GM18520 (cell line): ENCODE measurements around the gene FANCG.

ENCODE experiments used
- ATAC-seq: cut with Tn5 transposase; IDR thresholded peaks from one replicate; pipeline ENCODE4 v1.9.1; 2021; ENCODE audit not compliant: unreplicated experiment

The FANCG gene

DNA sequence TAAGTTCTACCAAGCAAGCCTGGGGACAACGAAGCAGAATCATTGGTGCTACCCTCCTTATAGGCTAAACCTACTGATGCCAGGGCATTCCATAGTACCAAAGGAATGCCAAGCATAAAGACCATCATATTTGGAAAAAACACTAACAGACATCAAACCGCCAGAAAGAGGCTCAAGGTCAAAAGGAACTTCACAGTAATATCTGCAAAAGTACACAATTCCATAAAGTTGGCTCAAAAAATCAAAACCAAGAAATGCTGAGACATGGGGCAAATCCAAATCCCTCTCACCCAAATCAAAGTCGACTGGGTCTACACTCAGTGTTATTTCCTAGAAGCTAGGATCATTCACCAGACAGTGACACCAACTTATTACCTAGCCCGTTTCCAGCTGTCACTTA, 10.7 kb downstream of the FANCG start:
- ATAC-seq: no peak

DNA sequence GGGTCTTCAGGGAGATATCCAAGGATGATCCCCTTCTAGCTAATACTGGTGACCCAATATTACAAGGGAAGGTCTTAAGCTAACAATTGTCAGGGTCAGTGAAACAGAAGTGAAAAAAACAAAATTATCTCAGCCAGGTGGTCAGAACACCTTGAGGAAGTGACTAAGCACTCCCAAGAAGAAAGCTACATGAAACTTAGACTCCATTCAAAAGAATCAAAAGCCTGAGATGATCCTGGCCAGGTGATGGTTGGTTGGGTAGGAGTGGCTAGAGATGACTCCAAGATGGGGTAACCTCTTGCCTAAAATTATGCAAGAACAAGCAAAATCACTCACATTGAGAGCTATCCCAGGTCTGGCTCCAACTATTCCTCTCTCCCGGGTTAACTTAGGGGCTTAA, 12.7 kb downstream of the FANCG start:
- ATAC-seq: no peak

- no peak for ATAC-seq
Measured at GRCh38 chr9:35060548-35061207, 19.1 kb downstream of the FANCG start.

DNA sequence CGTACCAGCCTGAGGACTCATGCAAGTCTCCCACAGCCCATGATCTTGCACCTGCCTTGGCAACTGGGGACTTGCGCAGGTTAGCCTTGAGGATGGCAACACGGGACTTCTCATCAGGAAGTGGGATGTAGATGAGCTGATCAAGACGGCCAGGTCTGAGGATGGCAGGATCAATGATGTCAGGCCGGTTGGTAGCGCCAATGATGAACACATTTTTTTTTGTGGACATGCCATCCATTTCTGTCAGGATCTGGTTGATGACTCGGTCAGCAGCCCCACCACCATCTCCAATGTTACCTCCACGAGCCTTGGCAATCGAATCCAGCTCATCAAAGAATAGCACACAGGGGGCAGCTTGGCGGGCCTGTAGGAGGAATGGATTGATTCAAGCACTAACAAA, 20.3 kb downstream of the FANCG start:
- no peak for ATAC-seq

DNA sequence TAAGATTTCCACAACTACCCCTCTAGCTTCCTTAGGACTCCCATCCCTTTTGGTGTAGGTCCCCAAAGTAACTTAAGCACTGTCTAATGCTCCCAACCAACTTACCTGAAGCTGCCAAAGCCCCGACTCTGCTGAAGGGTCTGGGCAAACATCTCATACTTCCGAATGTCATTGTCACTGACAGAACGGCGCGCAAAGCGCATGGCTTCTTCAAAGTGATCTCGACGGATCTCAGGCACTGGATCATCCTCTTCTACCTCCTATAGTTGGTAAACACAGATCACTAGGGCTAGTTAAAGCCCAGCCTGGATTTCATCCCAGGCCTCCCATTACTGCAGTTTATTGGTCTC, 22.5 kb downstream of the FANCG start:
- no peak for ATAC-seq

DNA sequence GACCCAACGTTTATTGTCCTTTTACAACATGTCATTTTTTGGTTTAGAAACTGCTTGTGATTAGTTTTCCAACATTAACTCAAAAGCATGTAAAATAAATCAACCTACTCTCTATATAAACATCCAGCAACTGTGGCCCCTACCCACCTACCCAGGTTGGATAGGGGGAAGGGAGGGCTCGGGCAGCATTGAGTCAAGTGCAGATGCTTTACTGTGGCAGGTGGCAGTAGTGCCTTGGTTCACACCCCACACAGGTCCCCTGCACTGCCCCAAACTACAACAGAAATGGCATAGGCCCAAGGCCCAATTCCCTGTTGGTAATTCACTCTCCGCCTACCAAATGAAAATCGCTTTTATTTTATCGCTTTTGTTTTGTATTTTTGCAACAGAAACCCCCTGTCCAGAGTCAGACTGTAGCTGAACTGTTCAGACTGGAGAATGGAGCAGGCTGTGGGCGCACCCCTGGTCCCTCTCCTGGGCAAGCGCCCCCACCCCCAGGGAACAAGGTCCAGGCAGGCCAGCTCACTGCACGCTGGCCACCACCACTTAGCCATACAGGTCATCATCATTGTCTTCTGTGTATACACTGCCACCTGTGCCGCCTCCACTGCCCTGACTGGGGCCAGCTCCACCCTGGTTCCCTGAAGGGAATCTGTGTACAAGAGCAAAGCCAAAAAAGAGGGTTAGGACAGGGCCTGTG, 23.0 kb downstream of the FANCG start:
- ATAC-seq: no peak

GRCh38 chr9:35054871-35055644, 24.7 kb downstream of the FANCG start:
- no peak for ATAC-seq

DNA sequence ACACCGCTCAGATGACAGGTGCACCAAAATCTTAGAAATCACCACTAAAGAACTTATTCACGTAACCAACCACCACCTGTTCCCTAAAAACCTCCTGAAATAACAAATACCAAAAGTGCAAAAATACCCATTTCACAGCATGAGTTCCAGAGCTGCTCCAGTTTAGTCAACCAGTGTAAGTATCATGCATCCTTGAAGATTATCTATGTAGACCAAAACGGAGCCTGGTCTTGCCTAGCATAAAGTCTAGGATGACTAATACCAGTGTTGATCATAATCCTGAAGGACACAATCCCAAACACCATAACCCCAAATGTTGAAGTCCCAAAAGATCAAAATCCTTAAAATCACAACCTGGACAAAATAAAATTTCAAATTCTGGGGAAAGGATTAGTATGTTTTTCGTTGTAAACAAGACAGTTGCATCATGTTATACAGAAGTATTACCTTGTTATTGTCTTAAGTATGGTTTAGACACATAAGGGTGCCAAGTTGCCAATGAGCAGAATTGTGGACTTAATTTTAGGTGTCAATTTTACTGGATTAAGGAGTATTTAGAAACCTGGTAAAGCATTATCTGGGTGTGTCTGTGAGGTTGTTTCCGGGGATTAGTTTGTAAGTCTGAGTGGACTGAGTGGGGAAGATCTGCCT, 25.4 kb downstream of the FANCG start:
- no peak for ATAC-seq

GRCh38 chr9:35051069-35051967, 28.4 kb downstream of the FANCG start:
- ATAC-seq: no peak

GRCh38 chr9:35048511-35048910, 31.2 kb downstream of the FANCG start:
- no peak for ATAC-seq

DNA sequence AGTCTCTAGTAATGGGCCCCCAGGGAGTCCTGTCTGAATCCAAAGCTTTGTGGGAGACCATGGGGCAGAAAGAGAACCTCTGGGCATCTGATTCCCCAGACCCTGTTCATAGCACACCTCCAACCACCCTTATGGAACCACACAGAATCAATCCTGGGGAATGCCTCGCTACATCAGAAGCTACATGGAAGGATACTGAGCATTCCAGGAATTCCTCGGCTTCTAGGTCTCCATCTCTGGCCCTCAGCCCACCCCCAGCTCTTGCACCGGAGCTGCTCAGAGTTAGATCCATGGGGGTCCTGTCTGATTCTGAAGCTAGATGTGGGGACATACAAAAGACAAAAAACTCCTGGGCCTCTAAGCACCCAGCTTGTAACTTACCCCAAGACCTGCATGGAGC, 35.7 kb downstream of the FANCG start:
- ATAC-seq: no peak

DNA sequence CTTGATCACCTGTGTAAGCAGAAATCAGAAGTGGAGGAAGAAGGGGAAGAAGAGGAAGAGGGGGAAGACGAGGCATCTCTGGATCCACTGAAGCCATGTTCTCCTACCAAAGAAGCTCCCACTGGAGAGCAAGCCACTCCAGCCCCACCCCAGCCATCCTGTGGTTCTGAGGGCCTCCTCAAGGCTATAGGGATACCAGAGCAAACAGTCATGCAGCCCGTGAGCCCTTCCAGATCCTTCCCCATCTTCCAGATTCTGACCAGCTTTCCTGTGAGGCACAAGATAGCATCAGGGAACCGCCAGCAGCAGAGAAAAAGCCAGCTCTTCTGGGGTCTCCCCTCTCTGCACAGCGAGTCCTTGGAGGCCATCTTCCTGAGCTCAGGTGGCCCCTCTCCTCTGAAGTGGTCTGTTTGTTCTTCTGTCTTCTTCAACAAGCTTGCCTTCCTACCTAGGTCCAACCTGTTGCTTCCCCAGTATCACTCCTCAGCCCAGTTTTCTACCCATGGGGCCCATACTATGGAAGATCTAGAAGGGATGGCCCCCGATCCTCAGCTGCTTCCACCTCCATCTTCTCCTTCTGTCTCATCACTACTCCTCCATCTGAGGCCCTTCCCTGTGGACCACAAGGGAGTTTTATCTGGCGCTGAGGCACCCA, 36.7 kb downstream of the FANCG start:
- no peak for ATAC-seq

DNA sequence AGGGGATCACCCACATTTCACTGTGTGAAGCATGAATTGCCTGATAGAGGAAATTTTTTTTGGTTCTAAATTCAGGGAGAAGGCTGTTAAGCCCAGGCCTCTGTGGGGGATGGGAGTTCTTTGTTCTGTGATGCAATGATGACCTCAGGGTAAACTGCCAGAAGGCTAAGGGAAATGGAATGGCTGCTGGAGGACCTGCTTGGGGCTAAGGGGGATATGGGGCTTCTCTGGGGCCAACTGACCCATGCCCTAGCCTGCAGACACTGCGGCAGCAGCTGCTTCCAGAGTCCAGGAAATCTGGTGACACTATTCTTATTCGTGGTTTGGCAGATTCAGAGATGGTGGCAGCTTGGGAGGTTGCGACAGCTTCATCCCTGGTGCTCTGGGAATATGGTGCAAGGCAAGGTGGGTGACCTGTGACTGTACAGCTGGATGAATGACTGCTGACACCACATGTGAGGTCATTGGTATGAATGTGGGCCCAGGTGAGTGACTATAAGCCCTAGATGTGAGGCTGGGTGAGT, 37.6 kb downstream of the FANCG start:
- no peak for ATAC-seq

DNA sequence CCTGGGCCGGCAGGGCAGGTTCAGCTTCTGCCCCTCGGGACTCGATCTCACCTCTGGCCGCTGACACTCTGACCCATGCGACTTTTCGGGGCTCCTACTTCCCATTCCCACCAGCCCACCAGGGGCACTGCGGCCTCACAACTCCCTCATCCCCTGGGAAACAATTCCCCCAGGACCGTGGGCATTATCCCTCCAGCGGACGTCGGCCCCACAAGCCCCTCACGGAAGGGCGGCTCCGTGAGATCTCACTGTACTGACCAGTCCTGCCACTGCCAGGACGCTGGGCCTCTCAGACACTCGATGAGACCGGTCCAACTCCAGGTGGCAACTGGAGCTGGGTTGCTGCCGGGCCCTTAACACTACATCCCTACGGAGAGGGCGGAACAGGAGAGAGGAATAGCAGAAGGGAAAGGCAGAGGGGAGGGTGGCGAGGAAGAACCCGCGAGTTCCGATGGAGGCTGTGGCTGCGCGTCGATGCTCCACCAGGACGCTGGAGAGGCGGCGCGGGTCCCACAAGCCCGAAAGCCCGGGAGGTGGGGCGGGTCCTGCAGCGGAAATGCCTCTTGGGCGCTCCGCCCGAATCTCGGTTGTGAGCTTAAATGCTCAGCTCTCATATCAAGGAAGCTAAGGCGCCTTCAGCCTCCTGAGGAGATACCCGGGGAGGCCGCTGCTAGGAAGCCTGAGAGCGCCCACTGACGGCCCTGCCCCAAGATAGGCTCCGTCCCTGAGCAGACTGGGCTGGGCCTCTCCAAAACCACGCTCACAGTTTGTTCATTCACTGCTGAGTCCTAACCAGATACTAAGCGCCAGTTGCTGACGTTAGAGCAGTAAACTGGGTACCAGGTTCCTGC, 43.7 kb downstream of the FANCG start:
- no peak for ATAC-seq

- ATAC-seq: no peak
Measured at GRCh38 chr9:35033101-35033500, 46.6 kb downstream of the FANCG start.

GRCh38 chr9:35029852-35030251, 49.9 kb downstream of the FANCG start:
- ATAC-seq: no peak

- ATAC-seq: no peak
Measured at GRCh38 chr9:35029241-35029640, 50.5 kb downstream of the FANCG start.

DNA sequence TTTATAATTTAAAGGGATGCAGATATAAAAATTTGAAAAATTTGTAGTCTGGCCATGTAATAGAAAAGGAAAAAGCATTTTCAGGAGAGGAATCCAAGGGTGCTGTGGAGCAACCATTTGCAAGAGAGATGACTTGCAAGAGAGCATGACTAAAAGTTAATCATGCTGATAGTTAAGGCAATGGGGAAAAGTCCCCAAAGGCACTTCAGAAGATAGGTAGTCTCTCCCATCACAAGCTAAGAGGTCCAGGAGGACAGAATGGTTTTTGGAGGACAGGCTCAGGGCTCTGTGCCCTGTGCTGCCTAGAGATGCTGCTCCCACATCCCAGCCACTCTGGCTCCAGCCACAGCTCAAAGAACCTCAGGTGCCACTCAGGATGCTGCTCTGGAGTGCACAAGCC, 51.4 kb downstream of the FANCG start:
- no peak for ATAC-seq

DNA sequence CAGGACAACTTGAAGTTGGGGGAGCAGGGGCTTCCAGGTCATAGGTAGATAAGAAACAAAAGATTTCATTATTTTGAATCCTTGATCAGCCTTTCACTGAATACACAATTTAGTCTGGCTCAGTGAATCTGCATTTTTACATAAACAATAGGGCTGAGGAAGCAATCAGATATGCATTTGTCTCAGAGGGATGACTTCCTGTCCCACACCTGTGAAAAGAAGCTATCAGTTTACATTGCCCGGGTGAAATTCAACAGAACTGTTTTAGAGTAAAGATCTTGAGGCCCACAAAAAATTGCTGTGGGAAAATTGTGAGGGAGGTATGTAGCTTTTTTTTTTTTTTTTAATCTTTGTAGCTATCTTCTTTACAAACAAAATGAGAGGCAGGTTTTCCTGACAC, 51.9 kb downstream of the FANCG start:
- ATAC-seq: no peak
